Neural progenitor cell (in vitro differentiated cells): ENCODE measurements around the gene ARID5B.

Experiments used
- CTCF ChIP-seq: fragments of 200-600 bp; sonication (generic); IDR thresholded peaks from 2 replicates; pipeline ENCODE4 v1.5.1; 2017; ENCODE audit warnings: antibody characterized with exemption, mild to moderate bottlenecking
- EZH2 ChIP-seq: fragments of 200-600 bp; sonication (generic); IDR thresholded peaks from 2 replicates; pipeline ENCODE4 v1.6.1; 2017; ENCODE audit warnings: antibody characterized with exemption, mild to moderate bottlenecking, moderate library complexity
- EZH2phosphoT487 ChIP-seq: fragments of 200-600 bp; sonication (generic); IDR thresholded peaks from 2 replicates; pipeline ENCODE4 v1.6.1; 2017; ENCODE audit warnings: antibody characterized with exemption

GRCh38 chr10:61953183-61953582 lies 51.7 kb downstream of the ARID5B start:
- TF ChIP-seq CTCF, result no peak
- no peak for TF ChIP-seq EZH2
- no peak for TF ChIP-seq EZH2phosphoT487
